Suprapubic skin (tissue), 4 donors: ENCODE measurements around the gene OR51V1. TPM values are rescaled to one million over a fixed set of nuclear protein-coding genes. Genes with fewer than 3 reads are reported as not detected.
"Not testable (repeated sequence)": the region's sequence is repeated elsewhere in the genome, so short reads cannot be mapped to it uniquely, and the experiment has no call there.

Experiments
- DNase-seq, 2 donors: peaks; one replicate each; pipeline ENCODE4 v3.0.0-alpha.2; 2019; ENCODE audit warnings: low spot score in 2 of 2
- H3K27ac ChIP-seq: fragments of 200-600 bp; sonication (generic); one replicate; pipeline ENCODE4 v1.5.1; 2019
- H3K27me3 ChIP-seq: fragments of 200-600 bp; sonication (generic); one replicate; pipeline ENCODE4 v1.5.1; 2019
- H3K36me3 ChIP-seq: fragments of 200-600 bp; sonication (generic); one replicate; pipeline ENCODE4 v1.5.1; 2019
- H3K4me1 ChIP-seq: fragments of 200-600 bp; sonication (generic); one replicate; pipeline ENCODE4 v1.5.1; 2019
- H3K4me3 ChIP-seq: fragments of 200-600 bp; sonication (generic); one replicate; pipeline ENCODE4 v1.5.1; 2019; ENCODE audit warnings: mild to moderate bottlenecking
- H3K9me3 ChIP-seq: fragments of 200-600 bp; sonication (generic); one replicate; pipeline ENCODE4 v1.5.1; 2019
- EP300 ChIP-seq: sonication (generic); formaldehyde crosslinking; IDR thresholded peaks from one replicate; pipeline ENCODE4 v1.6.1; 2017; ENCODE audit warnings: antibody characterized with exemption
- POLR2A ChIP-seq, 2 donors: fragments of 450-650 bp; IDR thresholded peaks; one replicate each; pipeline ENCODE4 v1.6.1; 2017; ENCODE audit warnings: antibody characterized with exemption in 2 of 2, mild to moderate bottlenecking in 2 of 2, moderate library complexity in 2 of 2
- POLR2AphosphoS5 ChIP-seq, 3 donors: sonication (generic); formaldehyde crosslinking; IDR thresholded peaks; one replicate each; pipeline ENCODE4 v1.6.1; 2017; ENCODE audit warnings: antibody characterized with exemption in 3 of 3
- WGBS: methylation state at CpG from one replicate; pipeline ENCODE4 v1.1.5; 2018; 5-methylcytosine and 5-hydroxymethylcytosine counted together
- total RNA-seq, 4 donors: library from RNA; depleted of rRNA; stranded (reverse); fragments of >200 nt; gene quantifications; one replicate each; pipeline ENCODE4 v1.1.0, GENCODE V29; 2016
- TF ChIP-seq, protein P1 (sequence below), 2 donors: fragments of 200-600 bp in 1 of 2; fragments of 450-650 bp in 1 of 2; sonication (generic) in 1 of 2; IDR thresholded peaks; one replicate each; pipeline ENCODE4 v1.5.1; 2016 to 2019; ENCODE audit warnings: antibody characterized with exemption in 2 of 2, mild to moderate bottlenecking in 1 of 2, moderate library complexity in 1 of 2

The OR51V1 gene, protein sequence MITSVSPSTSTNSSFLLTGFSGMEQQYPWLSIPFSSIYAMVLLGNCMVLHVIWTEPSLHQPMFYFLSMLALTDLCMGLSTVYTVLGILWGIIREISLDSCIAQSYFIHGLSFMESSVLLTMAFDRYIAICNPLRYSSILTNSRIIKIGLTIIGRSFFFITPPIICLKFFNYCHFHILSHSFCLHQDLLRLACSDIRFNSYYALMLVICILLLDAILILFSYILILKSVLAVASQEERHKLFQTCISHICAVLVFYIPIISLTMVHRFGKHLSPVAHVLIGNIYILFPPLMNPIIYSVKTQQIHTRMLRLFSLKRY
- not detected for total RNA-seq

DNA sequence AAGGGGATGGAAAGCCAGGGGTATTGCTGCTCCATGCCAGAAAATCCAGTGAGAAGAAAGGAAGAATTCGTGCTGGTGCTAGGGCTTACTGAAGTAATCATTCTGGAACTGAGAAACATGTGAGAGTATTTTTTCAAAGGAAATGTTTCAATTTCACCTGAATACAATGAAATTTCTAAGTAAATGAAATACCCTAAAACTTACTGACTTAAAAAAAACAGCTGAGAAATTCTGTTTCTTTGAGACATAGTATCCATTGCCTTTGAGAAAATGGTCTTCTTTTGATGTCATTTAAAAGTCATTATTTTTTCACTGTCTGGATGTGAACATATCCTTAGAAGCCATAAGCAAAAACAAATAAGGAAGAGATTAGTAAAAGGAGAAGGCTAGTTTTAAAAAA is at the start of gene OR51V1:
OR51V1 (minus strand) TSS at position 101 of the 400 bp plus-strand sequence; CDS start at position 101, 0 bp downstream.
- TF ChIP-seq, protein P1, sequence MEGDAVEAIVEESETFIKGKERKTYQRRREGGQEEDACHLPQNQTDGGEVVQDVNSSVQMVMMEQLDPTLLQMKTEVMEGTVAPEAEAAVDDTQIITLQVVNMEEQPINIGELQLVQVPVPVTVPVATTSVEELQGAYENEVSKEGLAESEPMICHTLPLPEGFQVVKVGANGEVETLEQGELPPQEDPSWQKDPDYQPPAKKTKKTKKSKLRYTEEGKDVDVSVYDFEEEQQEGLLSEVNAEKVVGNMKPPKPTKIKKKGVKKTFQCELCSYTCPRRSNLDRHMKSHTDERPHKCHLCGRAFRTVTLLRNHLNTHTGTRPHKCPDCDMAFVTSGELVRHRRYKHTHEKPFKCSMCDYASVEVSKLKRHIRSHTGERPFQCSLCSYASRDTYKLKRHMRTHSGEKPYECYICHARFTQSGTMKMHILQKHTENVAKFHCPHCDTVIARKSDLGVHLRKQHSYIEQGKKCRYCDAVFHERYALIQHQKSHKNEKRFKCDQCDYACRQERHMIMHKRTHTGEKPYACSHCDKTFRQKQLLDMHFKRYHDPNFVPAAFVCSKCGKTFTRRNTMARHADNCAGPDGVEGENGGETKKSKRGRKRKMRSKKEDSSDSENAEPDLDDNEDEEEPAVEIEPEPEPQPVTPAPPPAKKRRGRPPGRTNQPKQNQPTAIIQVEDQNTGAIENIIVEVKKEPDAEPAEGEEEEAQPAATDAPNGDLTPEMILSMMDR (IDR thresholded peaks at IDR 0.05), result no peak
- no peak for TF ChIP-seq EP300
- no peak for TF ChIP-seq POLR2A (IDR thresholded peaks at IDR 0.05)
- no peak for TF ChIP-seq POLR2AphosphoS5 (IDR thresholded peaks at IDR 0.05)
- WGBS, result 79% methylated on average over 1 of the region's 1 CpG
- no peaks in the 10 kb centered on the region for H3K27me3 ChIP-seq

DNA sequence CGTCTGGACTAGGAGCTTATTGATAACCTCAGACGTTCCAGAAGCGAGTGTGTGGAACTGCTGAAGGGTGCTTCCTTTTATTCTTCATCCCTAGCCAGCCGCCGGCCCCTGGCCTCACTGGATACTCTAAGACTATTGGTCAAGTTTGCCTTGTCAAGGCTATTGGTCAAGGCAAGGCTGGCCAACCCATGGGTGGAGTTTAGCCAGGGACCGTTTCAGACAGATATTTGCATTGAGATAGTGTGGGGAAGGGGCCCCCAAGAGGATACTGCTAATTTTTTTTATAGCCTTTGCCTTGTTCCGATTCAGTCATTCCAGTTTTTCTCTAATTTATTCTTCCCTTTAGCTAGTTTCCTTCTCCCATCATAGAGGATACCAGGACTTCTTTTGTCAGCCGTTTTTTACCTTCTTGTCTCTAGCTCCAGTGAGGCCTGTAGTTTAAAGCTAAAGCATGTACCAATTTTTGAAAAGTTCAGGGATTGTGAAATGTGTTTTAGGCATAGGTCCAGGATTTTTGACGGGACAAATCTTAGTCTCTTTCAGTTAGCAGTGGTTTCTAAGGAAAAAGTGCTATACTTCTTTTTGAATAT is 49.4 kb upstream of the OR51V1 start, which contains the start of gene HBG1:
HBG1 (minus strand) TSS at position 51 of the 590 bp plus-strand sequence. CDS start 53 bp downstream, outside the sequence.
- not testable (repeated sequence) for H3K4me1 ChIP-seq, H3K4me3 ChIP-seq, H3K27me3 ChIP-seq, H3K36me3 ChIP-seq, H3K9me3 ChIP-seq, H3K27ac ChIP-seq, DNase-seq
- WGBS, result 71% methylated on average over 4 of the region's 9 CpGs

More for the DNA sequence above, at the start of gene OR51V1:
- DNase-seq, result no peak
- Histone ChIP-seq H3K9me3 (no peaks in the 10 kb centered on the region), H3K4me1 (no peaks in the 10 kb centered on the region), H3K36me3 (no peaks in the 10 kb centered on the region), H3K4me3 (no peak within 1 kb of the TSS), H3K27ac (no peak within 1 kb of the TSS)

DNA sequence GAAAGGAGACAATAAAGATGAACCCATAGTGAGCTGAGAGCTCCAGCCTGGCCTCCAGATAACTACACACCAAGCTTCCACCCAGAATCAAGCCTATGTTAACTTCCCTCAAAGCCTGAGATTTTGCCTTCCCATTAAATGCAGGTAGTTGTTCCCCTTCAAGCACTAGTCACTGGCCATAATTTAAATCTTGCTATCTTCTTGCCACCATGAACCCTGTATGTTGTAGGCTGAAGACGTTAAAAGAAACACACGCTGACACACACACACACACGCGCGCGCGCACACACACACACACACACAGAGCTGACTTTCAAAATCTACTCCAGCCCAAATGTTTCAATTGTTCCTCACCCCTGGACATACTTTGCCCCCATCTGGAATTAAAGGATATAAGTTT is 48.0 kb upstream of the OR51V1 start:
- not testable (repeated sequence) for H3K27ac ChIP-seq, H3K36me3 ChIP-seq, DNase-seq, H3K4me1 ChIP-seq, H3K27me3 ChIP-seq, H3K9me3 ChIP-seq, H3K4me3 ChIP-seq
- WGBS, result 77% methylated on average over 7 of the region's 7 CpGs

DNA sequence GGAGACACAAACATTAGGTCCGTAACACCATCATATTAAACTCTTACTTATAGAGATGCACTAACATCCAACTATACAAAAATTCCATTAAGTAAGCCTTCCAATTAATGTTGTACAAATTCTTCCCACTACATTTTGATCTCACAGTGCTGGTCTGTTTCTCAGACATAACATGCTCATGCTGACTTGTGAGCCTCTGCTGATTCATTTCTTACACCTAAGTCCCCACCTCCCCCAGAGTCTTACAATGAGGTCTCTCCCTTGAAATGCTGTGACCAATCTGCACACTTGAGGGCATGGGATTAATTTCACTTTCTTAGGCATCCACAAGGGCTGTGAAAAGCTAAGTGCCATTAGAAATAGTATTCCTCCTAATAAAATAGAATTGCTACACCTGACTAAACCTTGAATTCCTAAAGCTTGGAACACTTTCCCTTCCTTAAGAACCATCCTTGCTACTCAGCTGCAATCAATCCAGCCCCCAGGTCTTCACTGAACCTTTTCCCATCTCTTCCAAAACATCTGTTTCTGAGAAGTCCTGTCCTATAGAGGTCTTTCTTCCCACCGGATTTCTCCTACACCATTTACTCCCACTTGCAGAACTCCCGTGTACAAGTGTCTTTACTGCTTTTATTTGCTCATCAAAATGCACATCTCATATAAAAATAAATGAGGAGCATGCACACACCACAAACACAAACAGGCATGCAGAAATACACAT is 47.1 kb upstream of the OR51V1 start:
- WGBS, result 72% methylated on average over 3 of the region's 3 CpGs

DNA sequence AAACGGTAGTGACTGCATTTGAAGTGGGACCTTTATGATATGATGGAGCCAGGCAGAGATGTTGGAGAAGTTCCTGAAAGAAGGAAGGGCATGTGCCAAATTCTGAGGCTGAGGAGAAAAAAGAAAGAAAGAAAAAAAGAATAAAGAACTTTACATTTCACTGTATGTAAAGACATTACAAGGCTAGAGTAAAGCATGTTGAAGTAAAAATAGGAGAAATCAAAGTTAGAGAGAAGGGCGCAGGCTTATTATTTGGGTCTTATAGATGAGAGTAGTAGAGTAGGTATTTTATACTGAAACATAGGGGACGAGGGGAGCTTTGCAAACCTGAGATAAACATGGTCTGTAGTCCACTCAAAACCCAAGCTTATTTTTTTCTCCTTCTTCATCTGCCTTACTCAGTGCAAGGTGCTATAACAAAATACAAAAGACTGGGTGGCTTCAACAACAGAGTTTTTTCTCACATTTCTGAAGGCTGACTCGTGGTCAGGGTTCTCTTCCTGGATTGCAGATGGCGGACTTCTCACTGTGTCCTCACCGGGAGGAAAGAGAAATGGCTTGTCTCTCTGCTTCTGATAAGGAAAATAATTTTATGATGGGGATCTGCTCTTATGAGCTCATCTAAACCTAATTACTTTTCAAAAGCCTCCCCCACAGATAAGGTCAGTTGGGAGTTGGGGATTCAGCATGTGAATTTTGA is 46.4 kb upstream of the OR51V1 start:
- no peaks in the 10 kb centered on the region for H3K36me3 ChIP-seq
- no peaks in the 10 kb centered on the region for H3K4me1 ChIP-seq
- no peak for DNase-seq
- no peaks in the 10 kb centered on the region for H3K27me3 ChIP-seq
- H3K4me3 ChIP-seq, result no peak overlapping the region
- no peaks in the 10 kb centered on the region for H3K9me3 ChIP-seq
- H3K27ac ChIP-seq, result no peak overlapping the region
- 71% methylated on average over 6 of the region's 6 CpGs for WGBS
- no peak for TF ChIP-seq EP300
- TF ChIP-seq POLR2AphosphoS5 (IDR thresholded peaks at IDR 0.05), result no peak
- no peak for TF ChIP-seq POLR2A (IDR thresholded peaks at IDR 0.05)
- TF ChIP-seq, protein P1 (IDR thresholded peaks at IDR 0.05), result no peak

More for the DNA sequence above, 47.1 kb upstream of the OR51V1 start:
- no peak for DNase-seq
- Histone ChIP-seq H3K4me3 (no peak overlapping the region), H3K36me3 (no peaks in the 10 kb centered on the region), H3K4me1 (no peaks in the 10 kb centered on the region), H3K27ac (no peak overlapping the region), H3K27me3 (no peaks in the 10 kb centered on the region), H3K9me3 (no peaks in the 10 kb centered on the region)
- TF ChIP-seq, protein P1 (IDR thresholded peaks at IDR 0.05), result no peak
- no peak for TF ChIP-seq POLR2AphosphoS5 (IDR thresholded peaks at IDR 0.05)
- TF ChIP-seq POLR2A (IDR thresholded peaks at IDR 0.05), result no peak
- TF ChIP-seq EP300, result no peak

DNA sequence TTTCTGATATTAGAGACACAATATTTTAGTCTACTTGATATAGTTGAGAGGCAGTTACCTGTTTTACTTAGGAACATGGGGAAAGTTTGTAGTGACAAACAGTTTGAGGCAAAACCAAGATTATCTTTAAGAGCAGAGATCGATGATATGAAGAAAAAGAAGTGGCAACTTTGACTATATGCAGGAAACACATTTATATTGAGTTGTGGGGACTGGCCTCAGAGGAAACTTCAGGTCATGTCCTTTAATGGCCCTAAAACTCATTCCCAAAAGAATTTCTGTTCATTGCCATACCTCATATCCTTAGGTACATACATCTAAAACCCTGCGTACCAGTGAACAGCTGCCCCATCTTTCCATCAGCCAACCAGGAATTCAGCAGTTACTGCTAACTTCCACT is 44.7 kb upstream of the OR51V1 start:
- no peaks in the 10 kb centered on the region for H3K4me1 ChIP-seq
- H3K27me3 ChIP-seq, result no peaks in the 10 kb centered on the region
- H3K9me3 ChIP-seq, result no peaks in the 10 kb centered on the region
- H3K4me3 ChIP-seq, result no peak overlapping the region
- DNase-seq, result no peak
- 81% methylated on average over 2 of the region's 2 CpGs for WGBS
- no peaks in the 10 kb centered on the region for H3K36me3 ChIP-seq
- no peak overlapping the region for H3K27ac ChIP-seq
- TF ChIP-seq EP300, result no peak
- TF ChIP-seq POLR2A (IDR thresholded peaks at IDR 0.05), result no peak
- TF ChIP-seq POLR2AphosphoS5 (IDR thresholded peaks at IDR 0.05), result no peak
- TF ChIP-seq, protein P1 (IDR thresholded peaks at IDR 0.05), result no peak
